Activated CD4-positive, alpha-beta T cell treated with anti-CD3 and anti-CD28 coated beads for 24 hours (primary cell): Measurements from ENCODE around the gene RHOA.
A peak's percentile ranks its signal among the peaks of the same experiment; 100 is the strongest.
"Not testable (repeated sequence)": the region's sequence is repeated elsewhere in the genome, so short reads cannot be mapped to it uniquely, and the experiment has no call there.

Experiments
- DNase-seq, 2 donors: peaks; one replicate each; pipeline ENCODE4 v3.0.0-alpha.2; 2020; ENCODE audit warnings: low read depth in 2 of 2

The RHOA gene

GRCh38 chr3:49362561-49362960 is 49.2 kb downstream of the RHOA start:
- no peak for DNase-seq

GRCh38 chr3:49359623-49360022 is 52.2 kb downstream of the RHOA start:
- no peak for DNase-seq

- no peak for DNase-seq
These were observed 52.9 kb downstream of the RHOA start for GRCh38 chr3:49358884-49359225.

GRCh38 chr3:49358217-49358883 is 53.4 kb downstream of the RHOA start, which contains the start of gene GPX1:
Gene GPX1 (minus strand): TSS chr3:49358353. CDS start chr3:49358278, 75 bp downstream.
- DNase-seq = peak; percentile 68 to 84

GRCh38 chr3:49357443-49358216 is 54.1 kb downstream of the RHOA start:
- peak in 1 of 2 donors; percentile 43 for DNase-seq

GRCh38 chr3:49357095-49357442 is 54.7 kb downstream of the RHOA start:
- DNase-seq = not testable (repeated sequence)

- DNase-seq = no peak
These were observed 58.8 kb downstream of the RHOA start for GRCh38 chr3:49352890-49353421.

GRCh38 chr3:49352281-49352680 is 59.5 kb downstream of the RHOA start:
- no peak for DNase-seq

- no peak for DNase-seq
These were observed 60.2 kb downstream of the RHOA start for GRCh38 chr3:49351521-49352011.

- DNase-seq = no peak
These were observed 62.2 kb downstream of the RHOA start for GRCh38 chr3:49349348-49350114.

GRCh38 chr3:49348361-49348760 is 63.4 kb downstream of the RHOA start:
- DNase-seq = not testable (repeated sequence)

GRCh38 chr3:49346797-49347251 is 65.0 kb downstream of the RHOA start:
- no peak for DNase-seq

GRCh38 chr3:49343163-49343562 is 68.6 kb downstream of the RHOA start:
- DNase-seq = no peak

GRCh38 chr3:49341996-49342395 is 69.8 kb downstream of the RHOA start:
- DNase-seq = no peak

- peak; percentile 90 to 92 for DNase-seq
These were observed 71.6 kb downstream of the RHOA start, which contains the start of gene USP4 for GRCh38 chr3:49339941-49340800. Gene USP4 (minus strand): TSS chr3:49340053. CDS start chr3:49340024, 29 bp downstream.

GRCh38 chr3:49339581-49339940 is 72.2 kb downstream of the RHOA start:
- DNase-seq = no peak

GRCh38 chr3:49333916-49334633 is 77.7 kb downstream of the RHOA start:
- DNase-seq = no peak

GRCh38 chr3:49333091-49333490 is 78.7 kb downstream of the RHOA start:
- DNase-seq = no peak

GRCh38 chr3:49329186-49329585 is 82.6 kb downstream of the RHOA start:
- no peak for DNase-seq

GRCh38 chr3:49328350-49328749 is 83.4 kb downstream of the RHOA start:
- not testable (repeated sequence) for DNase-seq
